ENCODE results near the gene SH3GL2. TPM values are rescaled to one million over a fixed set of nuclear protein-coding genes. Genes with fewer than 3 reads are reported as not detected.

The SH3GL2 gene
- total and polyA plus RNA-seq, 4 donors: 0.06 to 0.08 TPM; not detected in 2

- TF ChIP-seq, protein P1, sequence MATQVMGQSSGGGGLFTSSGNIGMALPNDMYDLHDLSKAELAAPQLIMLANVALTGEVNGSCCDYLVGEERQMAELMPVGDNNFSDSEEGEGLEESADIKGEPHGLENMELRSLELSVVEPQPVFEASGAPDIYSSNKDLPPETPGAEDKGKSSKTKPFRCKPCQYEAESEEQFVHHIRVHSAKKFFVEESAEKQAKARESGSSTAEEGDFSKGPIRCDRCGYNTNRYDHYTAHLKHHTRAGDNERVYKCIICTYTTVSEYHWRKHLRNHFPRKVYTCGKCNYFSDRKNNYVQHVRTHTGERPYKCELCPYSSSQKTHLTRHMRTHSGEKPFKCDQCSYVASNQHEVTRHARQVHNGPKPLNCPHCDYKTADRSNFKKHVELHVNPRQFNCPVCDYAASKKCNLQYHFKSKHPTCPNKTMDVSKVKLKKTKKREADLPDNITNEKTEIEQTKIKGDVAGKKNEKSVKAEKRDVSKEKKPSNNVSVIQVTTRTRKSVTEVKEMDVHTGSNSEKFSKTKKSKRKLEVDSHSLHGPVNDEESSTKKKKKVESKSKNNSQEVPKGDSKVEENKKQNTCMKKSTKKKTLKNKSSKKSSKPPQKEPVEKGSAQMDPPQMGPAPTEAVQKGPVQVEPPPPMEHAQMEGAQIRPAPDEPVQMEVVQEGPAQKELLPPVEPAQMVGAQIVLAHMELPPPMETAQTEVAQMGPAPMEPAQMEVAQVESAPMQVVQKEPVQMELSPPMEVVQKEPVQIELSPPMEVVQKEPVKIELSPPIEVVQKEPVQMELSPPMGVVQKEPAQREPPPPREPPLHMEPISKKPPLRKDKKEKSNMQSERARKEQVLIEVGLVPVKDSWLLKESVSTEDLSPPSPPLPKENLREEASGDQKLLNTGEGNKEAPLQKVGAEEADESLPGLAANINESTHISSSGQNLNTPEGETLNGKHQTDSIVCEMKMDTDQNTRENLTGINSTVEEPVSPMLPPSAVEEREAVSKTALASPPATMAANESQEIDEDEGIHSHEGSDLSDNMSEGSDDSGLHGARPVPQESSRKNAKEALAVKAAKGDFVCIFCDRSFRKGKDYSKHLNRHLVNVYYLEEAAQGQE (IDR thresholded peaks at IDR 0.05): no peak
- TF ChIP-seq MAX (IDR thresholded peaks at IDR 0.05) (no peak), HNF4G (IDR thresholded peaks at IDR 0.05) (no peak), YY1 (IDR thresholded peaks at IDR 0.05) (no peak), ATF3 (IDR thresholded peaks at IDR 0.05) (no peak)
These were observed 198.6 kb downstream of the SH3GL2 start (continued) for GRCh38 chr9:17777465-17777864.

DNA sequence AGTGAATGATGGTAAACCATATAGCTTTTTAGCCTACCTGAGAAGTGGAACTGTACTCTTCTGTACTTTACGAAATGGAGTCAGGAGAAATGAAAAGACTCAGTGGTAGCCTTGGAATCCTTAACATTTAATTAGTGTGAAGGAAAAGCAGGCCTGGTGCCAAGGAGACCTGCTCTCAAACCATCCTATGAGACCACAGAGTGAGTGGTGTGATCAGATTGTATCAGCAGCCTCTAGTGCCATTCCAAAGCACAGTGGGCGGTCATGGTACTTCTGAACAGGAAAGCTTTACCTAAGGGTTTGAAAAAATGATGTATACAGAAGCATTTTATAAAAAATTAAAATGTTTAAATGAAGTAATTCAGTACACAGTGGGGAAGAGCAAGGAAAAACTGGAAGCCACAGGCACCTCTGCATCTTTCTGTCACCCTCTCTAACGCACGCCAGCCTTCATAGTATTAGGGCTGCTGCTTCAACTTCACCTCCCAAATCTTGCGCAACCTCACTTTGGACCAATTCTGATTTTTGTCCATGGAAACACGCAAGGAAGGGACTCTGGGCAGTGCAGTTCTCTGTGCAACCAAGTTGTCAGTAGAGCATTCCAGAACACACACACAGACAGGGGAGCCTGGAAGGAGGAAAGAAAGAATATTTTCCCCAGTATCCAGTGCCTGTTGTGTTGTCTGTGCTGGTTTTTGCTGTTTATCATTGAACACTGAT, 203.7 kb downstream of the SH3GL2 start:
- 85% methylated on average over 6 of the region's 6 CpGs for WGBS
- peaks cover 0 to 4% (median 0%) of the 10 kb centered on the region in 4 donors for H3K27me3 ChIP-seq (ENCODE audit: control insufficient read depth in 4 of 4, insufficient read depth in 4 of 4, low read length in 3 of 4)
- H3K4me3 ChIP-seq (ENCODE audit: low read depth in 1 of 3, low read length in 3 of 3): no peak overlapping the region
- H3K9ac ChIP-seq (ENCODE audit: low read depth in 1 of 2, low read length in 2 of 2): no peak overlapping the region
- TF ChIP-seq FOXA2 (IDR thresholded peaks at IDR 0.05) (no peak), RXRA (IDR thresholded peaks at IDR 0.05) (no peak), FOXA1 (IDR thresholded peaks at IDR 0.05) (no peak), EGR1 (IDR thresholded peaks at IDR 0.05; ENCODE audit: low read depth in 2 of 2) (no peak), ATF3 (IDR thresholded peaks at IDR 0.05) (no peak), GABPA (IDR thresholded peaks at IDR 0.05 in 1 of 2, conservative IDR thresholded peaks at IDR 0.05 in 1 of 2) (no peak), MAX (IDR thresholded peaks at IDR 0.05) (no peak)
- TF ChIP-seq, protein P2, sequence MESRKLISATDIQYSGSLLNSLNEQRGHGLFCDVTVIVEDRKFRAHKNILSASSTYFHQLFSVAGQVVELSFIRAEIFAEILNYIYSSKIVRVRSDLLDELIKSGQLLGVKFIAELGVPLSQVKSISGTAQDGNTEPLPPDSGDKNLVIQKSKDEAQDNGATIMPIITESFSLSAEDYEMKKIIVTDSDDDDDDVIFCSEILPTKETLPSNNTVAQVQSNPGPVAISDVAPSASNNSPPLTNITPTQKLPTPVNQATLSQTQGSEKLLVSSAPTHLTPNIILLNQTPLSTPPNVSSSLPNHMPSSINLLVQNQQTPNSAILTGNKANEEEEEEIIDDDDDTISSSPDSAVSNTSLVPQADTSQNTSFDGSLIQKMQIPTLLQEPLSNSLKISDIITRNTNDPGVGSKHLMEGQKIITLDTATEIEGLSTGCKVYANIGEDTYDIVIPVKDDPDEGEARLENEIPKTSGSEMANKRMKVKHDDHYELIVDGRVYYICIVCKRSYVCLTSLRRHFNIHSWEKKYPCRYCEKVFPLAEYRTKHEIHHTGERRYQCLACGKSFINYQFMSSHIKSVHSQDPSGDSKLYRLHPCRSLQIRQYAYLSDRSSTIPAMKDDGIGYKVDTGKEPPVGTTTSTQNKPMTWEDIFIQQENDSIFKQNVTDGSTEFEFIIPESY (IDR thresholded peaks at IDR 0.05): no peak
- TF ChIP-seq, protein P1 (IDR thresholded peaks at IDR 0.05): no peak
- no peaks in the 10 kb centered on the region for H3K36me3 ChIP-seq (ENCODE audit: control insufficient read depth in 4 of 4, insufficient read depth in 3 of 4, low read depth in 1 of 4, low read length in 3 of 4)
- no peak for DNase-seq (ENCODE audit: low spot score)
- no peak overlapping the region for H3K27ac ChIP-seq (ENCODE audit: low read depth in 1 of 2, low read length in 2 of 2)
- peaks cover 0 to 4% (median 0%) of the 10 kb centered on the region in 4 donors for H3K9me3 ChIP-seq (ENCODE audit: control insufficient read depth in 4 of 4, low read length in 3 of 4)
- no peaks in the 10 kb centered on the region for H3K4me1 ChIP-seq (ENCODE audit: control insufficient read depth in 4 of 4, insufficient read depth in 4 of 4, low read length in 3 of 4)

All from liver (tissue), 9 donors.